OCI-M1 (cell line): ENCODE data around the gene SYNE2.
A peak's percentile ranks its signal among the peaks of the same experiment; 100 is the strongest.
"Not testable (repeated sequence)": the region's sequence is repeated elsewhere in the genome, so short reads cannot be mapped to it uniquely, and the experiment has no call there.

Experiments
- DNase-seq: peaks from one replicate; lab custom pipeline; 2025; lab: John Stamatoyannopoulos, UW

Gene SYNE2

GRCh38 chr14:64035143-64035542 lies 182.3 kb downstream of the SYNE2 start:
- DNase-seq: no peak

GRCh38 chr14:64037869-64038745 lies 185.3 kb downstream of the SYNE2 start:
- DNase-seq: not testable (repeated sequence)

GRCh38 chr14:64038841-64039542 lies 186.2 kb downstream of the SYNE2 start:
- no peak for DNase-seq

GRCh38 chr14:64040044-64040443 lies 187.2 kb downstream of the SYNE2 start:
- peak; percentile 5 for DNase-seq

- not testable (repeated sequence) for DNase-seq
Observed at GRCh38 chr14:64043296-64043695, 190.5 kb downstream of the SYNE2 start.

GRCh38 chr14:64045091-64045490 lies 192.3 kb downstream of the SYNE2 start:
- no peak for DNase-seq

- DNase-seq: no peak
Observed at GRCh38 chr14:64049616-64050381, 197.0 kb downstream of the SYNE2 start.

- DNase-seq: no peak
Observed at GRCh38 chr14:64053694-64054669, 201.2 kb downstream of the SYNE2 start.

GRCh38 chr14:64059454-64060198 lies 206.8 kb downstream of the SYNE2 start:
- DNase-seq: no peak

- no peak for DNase-seq
Observed at GRCh38 chr14:64060199-64060545, 207.4 kb downstream of the SYNE2 start.

- peak; percentile 36 for DNase-seq
Observed at GRCh38 chr14:64060648-64061096, 207.9 kb downstream of the SYNE2 start.

GRCh38 chr14:64061115-64061514 lies 208.3 kb downstream of the SYNE2 start:
- DNase-seq: no peak

- DNase-seq: no peak
Observed at GRCh38 chr14:64061706-64062105, 208.9 kb downstream of the SYNE2 start.

- no peak for DNase-seq
Observed at GRCh38 chr14:64062381-64063115, 209.7 kb downstream of the SYNE2 start.

GRCh38 chr14:64064447-64064846 lies 211.6 kb downstream of the SYNE2 start:
- DNase-seq: no peak

GRCh38 chr14:64069634-64070359 lies 217.0 kb downstream of the SYNE2 start:
- no peak for DNase-seq

GRCh38 chr14:64074961-64075612 lies 222.3 kb downstream of the SYNE2 start:
- no peak for DNase-seq

GRCh38 chr14:64075613-64076005 lies 222.8 kb downstream of the SYNE2 start:
- no peak for DNase-seq

- no peak for DNase-seq
Observed at GRCh38 chr14:64080452-64080851, 227.6 kb downstream of the SYNE2 start.
